OCI-LY1 (cell line): ENCODE results near the gene DYNLT4.
A peak's percentile ranks its signal among the peaks of the same experiment; 100 is the strongest.

Source experiments
- H2AFZ ChIP-seq: fragments of 200-600 bp; sonication (generic), shearing (Covaris generic); 2 replicates; pipeline ENCODE4 v1.6.0; 2014; ENCODE audit warnings: antibody characterized with exemption, mild to moderate bottlenecking, low read length
- H3F3A ChIP-seq: fragments of 200-600 bp; sonication (generic), shearing (Covaris generic); 2 replicates; pipeline ENCODE4 v1.6.0; 2014; ENCODE audit warnings: mild to moderate bottlenecking, antibody characterized with exemption, low read length, moderate library complexity; ENCODE audit not compliant: insufficient read depth
- H3K27ac ChIP-seq: fragments of 200-600 bp; sonication (generic); 2 replicates; pipeline ENCODE4 v1.5.1; 2014; ENCODE audit warnings: low read length, mixed run types, mild to moderate bottlenecking, low read depth; ENCODE audit not compliant: poor library complexity, severe bottlenecking
- H3K27me3 ChIP-seq: fragments of 200-600 bp; sonication (generic); 2 replicates; pipeline ENCODE4 v1.6.0; 2014; ENCODE audit warnings: antibody characterized with exemption, mild to moderate bottlenecking, low read length, moderate library complexity; ENCODE audit not compliant: insufficient read depth
- H3K36me3 ChIP-seq: fragments of 200-600 bp; sonication (generic); 2 replicates; pipeline ENCODE4 v1.6.1; 2014; ENCODE audit warnings: mild to moderate bottlenecking, antibody characterized with exemption, low read length, moderate library complexity, mixed read lengths; ENCODE audit not compliant: insufficient read depth
- H3K4me1 ChIP-seq: fragments of 200-600 bp; sonication (generic); 2 replicates; pipeline ENCODE4 v1.5.1; 2014; ENCODE audit warnings: mild to moderate bottlenecking, low read length, moderate library complexity; ENCODE audit not compliant: insufficient read depth, severe bottlenecking
- H3K4me2 ChIP-seq: fragments of 200-600 bp; sonication (generic), shearing (Covaris generic); 2 replicates; pipeline ENCODE4 v1.6.1; 2014; ENCODE audit warnings: low read length
- H3K4me3 ChIP-seq: fragments of 200-600 bp; sonication (generic); 2 replicates; pipeline ENCODE4 v1.5.1; 2014; ENCODE audit warnings: low read length, low read depth, mild to moderate bottlenecking, mixed read lengths; ENCODE audit not compliant: poor library complexity, severe bottlenecking
- H3K79me2 ChIP-seq: fragments of 200-600 bp; shearing (Covaris generic); 2 replicates; pipeline ENCODE4 v1.6.1; 2016; ENCODE audit warnings: mixed run types, low read length, mixed read lengths; ENCODE audit not compliant: insufficient read depth
- H3K9ac ChIP-seq: fragments of 200-600 bp; sonication (generic), shearing (Covaris generic); 2 replicates; pipeline ENCODE4 v1.6.1; 2014; ENCODE audit warnings: mild to moderate bottlenecking, low read length, mixed read lengths
- H3K9me2 ChIP-seq: fragments of 200-600 bp; sonication (generic), shearing (Covaris generic); 2 replicates; pipeline ENCODE4 v1.6.1; 2014; ENCODE audit warnings: low read depth, mild to moderate bottlenecking, low read length, mixed read lengths
- H3K9me3 ChIP-seq: fragments of 200-600 bp; shearing (Covaris generic); 2 replicates; pipeline ENCODE4 v1.6.1; 2014; ENCODE audit warnings: low read length, mixed read lengths
- H4K20me1 ChIP-seq: fragments of 200-600 bp; sonication (generic), shearing (Covaris generic); 2 replicates; pipeline ENCODE4 v1.6.0; 2016; ENCODE audit warnings: mild to moderate bottlenecking, low read length; ENCODE audit not compliant: insufficient read depth
- CTCF ChIP-seq: fragments of 200-600 bp; sonication (generic), shearing (Covaris generic); IDR thresholded peaks from 2 replicates; pipeline ENCODE4 v1.5.1; 2017; ENCODE audit warnings: mild to moderate bottlenecking, antibody characterized with exemption, low read length, moderate library complexity, mixed read lengths
- EZH2 ChIP-seq: fragments of 200-600 bp; sonication (generic), shearing (Covaris generic); IDR thresholded peaks from 2 replicates; pipeline ENCODE4 v1.8.0; 2017; ENCODE audit warnings: borderline replicate concordance, mixed run types, mild to moderate bottlenecking, antibody characterized with exemption, low read length, moderate library complexity, mixed read lengths

DYNLT4 gene

GRCh38 chr1:44777969-44778635, 29.0 kb downstream of the DYNLT4 start:
- Histone ChIP-seq H2AFZ (no peak overlapping the region), H3K27ac (peak overlapping the region; percentile 82), H3K27me3 (no peaks in the 10 kb centered on the region), H3K4me1 (peaks cover 32% of the 10 kb centered on the region), H3K9me3 (no peaks in the 10 kb centered on the region), H3K4me3 (peak overlapping the region; percentile 92), H3K79me2 (peaks cover 16% of the 10 kb centered on the region), H3K36me3 (peaks cover 65% of the 10 kb centered on the region), H4K20me1 (no peaks in the 10 kb centered on the region), H3K9ac (peak overlapping the region; percentile 16; the same call in 1 of the 2 replicates), H3K4me2 (peak overlapping the region; percentile 84), H3F3A (peaks cover 13% of the 10 kb centered on the region), H3K9me2 (no peaks in the 10 kb centered on the region)
- TF ChIP-seq CTCF (no peak), EZH2 (no peak)

GRCh38 chr1:44777547-44777946, 29.6 kb downstream of the DYNLT4 start:
- H3K9ac ChIP-seq = peak overlapping the region; percentile 94; the same call in 1 of the 2 replicates
- H3K4me1 ChIP-seq = peaks cover 30% of the 10 kb centered on the region
- peak overlapping the region; percentile 92 for H3K4me3 ChIP-seq
- peak overlapping the region; percentile 82 for H3K27ac ChIP-seq
- no peak for TF ChIP-seq EZH2
- no peak for TF ChIP-seq CTCF
- no peaks in the 10 kb centered on the region for H3K27me3 ChIP-seq
- peaks cover 16% of the 10 kb centered on the region for H3K79me2 ChIP-seq
- H4K20me1 ChIP-seq = no peaks in the 10 kb centered on the region
- no peak overlapping the region for H2AFZ ChIP-seq
- H3K9me2 ChIP-seq = no peaks in the 10 kb centered on the region
- H3K36me3 ChIP-seq = peaks cover 65% of the 10 kb centered on the region
- peaks cover 10% of the 10 kb centered on the region; the same call in 1 of the 2 replicates for H3F3A ChIP-seq
- H3K4me2 ChIP-seq = peak overlapping the region; percentile 84
- no peaks in the 10 kb centered on the region for H3K9me3 ChIP-seq

- Histone ChIP-seq H3K4me2 (peak overlapping the region; percentile 84), H3K9me3 (no peaks in the 10 kb centered on the region), H4K20me1 (no peaks in the 10 kb centered on the region), H2AFZ (no peak overlapping the region), H3F3A (peaks cover 10% of the 10 kb centered on the region; the same call in 1 of the 2 replicates), H3K4me1 (peaks cover 30% of the 10 kb centered on the region), H3K27ac (peak overlapping the region; percentile 82), H3K9me2 (no peaks in the 10 kb centered on the region), H3K4me3 (peak overlapping the region; percentile 92), H3K9ac (peak overlapping the region; percentile 94), H3K36me3 (peaks cover 61% of the 10 kb centered on the region), H3K27me3 (no peaks in the 10 kb centered on the region), H3K79me2 (peaks cover 16% of the 10 kb centered on the region)
- TF ChIP-seq CTCF (no peak), EZH2 (no peak)
Observed at GRCh38 chr1:44776730-44777068, 30.5 kb downstream of the DYNLT4 start.
